H9 (cell line): ENCODE data around the gene BAIAP2. TPM values are rescaled to one million over a fixed set of nuclear protein-coding genes. Genes with fewer than 3 reads are reported as not detected.

Experiments
- DNase-seq: peaks from one replicate; pipeline ENCODE4 v3.0.0-alpha.2; 2017
- H2AFZ ChIP-seq: one replicate; pipeline ENCODE4 v1.6.1; 2013; ENCODE audit warnings: mild to moderate bottlenecking, low read length, control low read depth, moderate library complexity
- H2AK5ac ChIP-seq: 2 replicates; pipeline ENCODE4 v1.6.1; 2013; ENCODE audit warnings: low read length, control low read depth, mixed read lengths; ENCODE audit not compliant: insufficient read length
- H2BK120ac ChIP-seq: one replicate; pipeline ENCODE4 v1.6.1; 2013; ENCODE audit warnings: low read depth, mild to moderate bottlenecking, low read length, control low read depth, inconsistent platforms; ENCODE audit not compliant: poor library complexity, severe bottlenecking
- H2BK12ac ChIP-seq: 2 replicates; pipeline ENCODE4 v1.6.1; 2013; ENCODE audit warnings: low read length, control low read depth, mixed read lengths, low read depth; ENCODE audit not compliant: insufficient read length
- H2BK15ac ChIP-seq: 2 replicates; pipeline ENCODE4 v1.6.1; 2013; ENCODE audit warnings: low read depth, low read length, control low read depth
- H2BK20ac ChIP-seq: one replicate; pipeline ENCODE4 v1.6.1; 2013; ENCODE audit warnings: low read depth, mild to moderate bottlenecking, low read length, control low read depth, inconsistent platforms; ENCODE audit not compliant: poor library complexity, severe bottlenecking
- H2BK5ac ChIP-seq: 2 replicates; pipeline ENCODE4 v1.6.1; 2013; ENCODE audit warnings: low read length, control low read depth, mixed read lengths; ENCODE audit not compliant: insufficient read length
- H3K14ac ChIP-seq: 2 replicates; pipeline ENCODE4 v1.6.1; 2013; ENCODE audit warnings: low read length, control low read depth; ENCODE audit not compliant: insufficient read depth
- H3K18ac ChIP-seq: 2 replicates; pipeline ENCODE4 v1.6.1; 2013; ENCODE audit warnings: low read depth, mild to moderate bottlenecking, mixed read lengths, low read length, control low read depth; ENCODE audit not compliant: insufficient read length
- H3K23ac ChIP-seq: 2 replicates; pipeline ENCODE4 v1.6.1; 2013; ENCODE audit warnings: low read length, control low read depth, mixed read lengths, low read depth; ENCODE audit not compliant: insufficient read length
- H3K23me2 ChIP-seq: 2 replicates; pipeline ENCODE4 v1.6.1; 2013; ENCODE audit warnings: low read depth, mild to moderate bottlenecking, mixed read lengths, low read length, control low read depth; ENCODE audit not compliant: insufficient read length, poor library complexity, severe bottlenecking
- H3K27ac ChIP-seq: 2 replicates; pipeline ENCODE4 v1.5.1; 2013; ENCODE audit warnings: low read length, control low read depth, mixed read lengths, low read depth; ENCODE audit not compliant: insufficient read length
- H3K27me3 ChIP-seq: 2 replicates; pipeline ENCODE4 v1.6.1; 2013; ENCODE audit warnings: low read length, control low read depth, inconsistent platforms; ENCODE audit not compliant: insufficient read depth
- H3K4ac ChIP-seq: 2 replicates; pipeline ENCODE4 v1.6.1; 2013; ENCODE audit warnings: low read depth, mild to moderate bottlenecking, control low read depth, inconsistent platforms, low read length, moderate library complexity
- H3K4me1 ChIP-seq: 2 replicates; pipeline ENCODE4 v1.6.1; 2013; ENCODE audit warnings: low read length, control low read depth, inconsistent platforms; ENCODE audit not compliant: insufficient read depth
- H3K4me2 ChIP-seq: 2 replicates; pipeline ENCODE4 v1.6.1; 2013; ENCODE audit warnings: low read length, control low read depth, mixed read lengths; ENCODE audit not compliant: insufficient read length, insufficient read depth
- H3K56ac ChIP-seq: 2 replicates; pipeline ENCODE4 v1.6.1; 2013; ENCODE audit warnings: low read depth, mild to moderate bottlenecking, mixed read lengths, low read length, control low read depth; ENCODE audit not compliant: insufficient read length
- H3K79me1 ChIP-seq: 2 replicates; pipeline ENCODE4 v1.6.1; 2013; ENCODE audit warnings: low read depth, mild to moderate bottlenecking, moderate library complexity, low read length, control low read depth, inconsistent platforms; ENCODE audit not compliant: insufficient read depth, poor library complexity, severe bottlenecking
- H3K79me2 ChIP-seq: 2 replicates; pipeline ENCODE4 v1.6.1; 2013; ENCODE audit warnings: low read length, control low read depth, inconsistent platforms; ENCODE audit not compliant: insufficient read depth
- H3K9ac ChIP-seq: 2 replicates; pipeline ENCODE4 v1.6.1; 2013; ENCODE audit warnings: low read length, control low read depth, mixed read lengths; ENCODE audit not compliant: insufficient read length; ENCODE audit errors: extremely low read depth
- H3K9me3 ChIP-seq: one replicate; pipeline ENCODE4 v1.6.1; 2013; ENCODE audit warnings: low read depth, low read length, inconsistent platforms; ENCODE audit not compliant: control insufficient read depth
- H3T11ph ChIP-seq: one replicate; pipeline ENCODE4 v1.6.1; 2013; ENCODE audit warnings: mild to moderate bottlenecking, low read length, control low read depth, inconsistent platforms
- H4K20me1 ChIP-seq: one replicate; pipeline ENCODE4 v1.6.1; 2013; ENCODE audit not compliant: control insufficient read depth, insufficient read length, insufficient read depth
- H4K5ac ChIP-seq: 2 replicates; pipeline ENCODE4 v1.6.1; 2013; ENCODE audit warnings: low read depth, mild to moderate bottlenecking, mixed read lengths, low read length, control low read depth; ENCODE audit not compliant: insufficient read length
- H4K8ac ChIP-seq: replicated peaks from 2 replicates; pipeline ENCODE4 v1.6.1; 2013; ENCODE audit warnings: low read length, control low read depth, mixed read lengths, low read depth; ENCODE audit not compliant: insufficient read length
- H4K91ac ChIP-seq: 2 replicates; pipeline ENCODE4 v1.6.1; 2013; ENCODE audit warnings: low read depth, mild to moderate bottlenecking, moderate library complexity, mixed read lengths, low read length, control low read depth; ENCODE audit not compliant: insufficient read length
- H3K27ac Mint-ChIP-seq, 3 experiments: 2 replicates in 2 of 3; 3 replicates in 1 of 3; pipeline ENCODE4 v1.8.0; 2020 to 2021; ENCODE audit warnings: mixed read lengths in 3 of 3, mild to moderate bottlenecking in 1 of 3, moderate library complexity in 1 of 3
- H3K27me3 Mint-ChIP-seq: 2 replicates; pipeline ENCODE4 v1.8.0; 2021; ENCODE audit warnings: low read depth, mild to moderate bottlenecking, moderate library complexity, mixed read lengths
- H3K36me3 Mint-ChIP-seq, 3 experiments: 2 replicates in 2 of 3; 3 replicates in 1 of 3; pipeline ENCODE4 v1.8.0; 2020 to 2021; ENCODE audit warnings: low read depth in 3 of 3, mixed read lengths in 3 of 3; ENCODE audit not compliant: insufficient read depth in 1 of 3
- H3K4me1 Mint-ChIP-seq, 2 experiments: 2 replicates each; pipeline ENCODE4 v1.8.0; 2020; ENCODE audit warnings: mixed read lengths in 2 of 2
- H3K4me3 Mint-ChIP-seq, 2 experiments: 2 replicates in 1 of 2; 3 replicates in 1 of 2; pipeline ENCODE4 v1.8.0; 2020 to 2021; ENCODE audit warnings: mild to moderate bottlenecking in 2 of 2, mixed read lengths in 2 of 2, moderate library complexity in 1 of 2
- H3K9me3 Mint-ChIP-seq, 2 experiments: 2 replicates in 1 of 2; 3 replicates in 1 of 2; pipeline ENCODE4 v1.8.0; 2020; ENCODE audit warnings: mild to moderate bottlenecking in 2 of 2, mixed read lengths in 2 of 2, moderate library complexity in 1 of 2
- WGBS: extraction: QIAGEN DNeasy Blood & Tissue Kit; methylation state at CpG from one replicate; pipeline ENCODE4 v1.1.7; 2013; ENCODE audit warnings: missing lambda C conversion rate, low lambda C conversion rate, mixed read lengths; ENCODE audit not compliant: insufficient read length; ENCODE audit errors: extremely low coverage; 5-methylcytosine and 5-hydroxymethylcytosine counted together
- total RNA-seq: library from RNA; stranded (reverse); gene quantifications from 2 replicates; pipeline ENCODE4 v1.2.1, GENCODE V29; 2021
- TF ChIP-seq, protein P1 (sequence below): fragments of 200-600 bp; sonication (generic); conservative IDR thresholded peaks from 3 replicates; pipeline ENCODE4 v1.8.0; 2021; ENCODE audit warnings: antibody characterized with exemption, mild to moderate bottlenecking

The BAIAP2 gene
- total RNA-seq, 1 experiment from 2014 or later: 27.8 TPM

DNA sequence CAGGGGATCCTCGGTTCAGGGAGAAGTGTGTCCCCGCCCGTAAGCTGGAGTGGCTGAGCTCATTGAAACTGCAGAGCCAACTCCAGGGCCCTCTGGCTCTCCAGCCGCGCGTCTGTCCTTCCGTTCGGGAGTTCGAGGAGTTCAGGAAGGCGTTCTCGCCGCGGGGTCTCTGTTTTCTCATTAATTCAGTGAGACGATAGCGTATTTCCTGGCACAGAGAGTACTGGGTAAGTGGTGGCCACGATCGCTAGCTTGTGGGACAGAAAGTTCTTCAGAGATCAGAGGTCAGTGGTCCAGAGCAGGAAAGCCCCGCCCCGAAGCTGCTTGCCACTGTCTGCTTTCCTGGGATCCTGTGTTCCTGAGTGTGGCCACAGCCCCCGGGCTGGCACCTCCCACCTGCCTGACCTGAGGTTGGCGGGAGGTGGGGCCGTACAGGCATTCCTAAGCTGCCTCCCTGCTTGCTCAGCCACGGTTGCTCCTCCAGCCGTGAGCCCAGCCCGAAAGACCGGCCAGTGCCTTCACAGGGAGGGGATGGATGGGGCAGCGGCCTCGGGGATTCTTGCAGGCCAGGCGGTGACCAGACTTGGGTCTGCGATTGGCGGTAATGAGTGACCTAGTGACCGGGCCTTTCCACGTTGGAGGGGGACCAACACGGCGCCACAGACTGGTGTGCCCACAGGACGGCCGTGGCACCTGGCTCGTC, 8.9 kb downstream of the BAIAP2 start:
- Histone ChIP-seq H4K91ac (no peak overlapping the region), H4K20me1 (no peaks in the 10 kb centered on the region), H4K5ac (no peak overlapping the region), H3K4me1 (no peaks in the 10 kb centered on the region; the same call in 1 of the 2 replicates), H2BK5ac (no peak overlapping the region), H3T11ph (no peak overlapping the region), H2AK5ac (no peak overlapping the region), H2AFZ (no peak overlapping the region), H3K23ac (no peak overlapping the region), H3K4ac (no peak overlapping the region), H2BK15ac (no peak overlapping the region), H3K56ac (no peak overlapping the region), H2BK12ac (no peak overlapping the region), H2BK20ac (no peak overlapping the region), H3K79me1 (no peaks in the 10 kb centered on the region), H3K9ac (no peak overlapping the region), H4K8ac (no peak overlapping the region), H3K9me3 (no peaks in the 10 kb centered on the region), H3K4me2 (no peak overlapping the region), H3K18ac (no peak overlapping the region), H3K23me2 (no peaks in the 10 kb centered on the region), H3K27ac (no peak overlapping the region), H3K27me3 (no peaks in the 10 kb centered on the region), H3K14ac (no peak overlapping the region; the same call in 1 of the 2 replicates), H2BK120ac (no peak overlapping the region), H3K79me2 (peaks cover 2% of the 10 kb centered on the region; the same call in 1 of the 2 replicates)
- peak; percentile 83 for DNase-seq
- Mint-ChIP-seq H3K4me3 (no peak overlapping the region), H3K27ac (peak overlapping the region; percentile 30 to 88 (median 82); a peak in 5 of 7 replicates), H3K36me3 (peaks cover 0 to 2% (median 0%) of the 10 kb centered on the region in 3 experiments; a peak in 3 of 7 replicates), H3K9me3 (no peaks in the 10 kb centered on the region), H3K4me1 (peaks cover 19 to 31% of the 10 kb centered on the region in 2 experiments), H3K27me3 (no peaks in the 10 kb centered on the region)
- WGBS: no CpG with 5 or more reads among the region's 38 CpGs
- TF ChIP-seq, protein P1, sequence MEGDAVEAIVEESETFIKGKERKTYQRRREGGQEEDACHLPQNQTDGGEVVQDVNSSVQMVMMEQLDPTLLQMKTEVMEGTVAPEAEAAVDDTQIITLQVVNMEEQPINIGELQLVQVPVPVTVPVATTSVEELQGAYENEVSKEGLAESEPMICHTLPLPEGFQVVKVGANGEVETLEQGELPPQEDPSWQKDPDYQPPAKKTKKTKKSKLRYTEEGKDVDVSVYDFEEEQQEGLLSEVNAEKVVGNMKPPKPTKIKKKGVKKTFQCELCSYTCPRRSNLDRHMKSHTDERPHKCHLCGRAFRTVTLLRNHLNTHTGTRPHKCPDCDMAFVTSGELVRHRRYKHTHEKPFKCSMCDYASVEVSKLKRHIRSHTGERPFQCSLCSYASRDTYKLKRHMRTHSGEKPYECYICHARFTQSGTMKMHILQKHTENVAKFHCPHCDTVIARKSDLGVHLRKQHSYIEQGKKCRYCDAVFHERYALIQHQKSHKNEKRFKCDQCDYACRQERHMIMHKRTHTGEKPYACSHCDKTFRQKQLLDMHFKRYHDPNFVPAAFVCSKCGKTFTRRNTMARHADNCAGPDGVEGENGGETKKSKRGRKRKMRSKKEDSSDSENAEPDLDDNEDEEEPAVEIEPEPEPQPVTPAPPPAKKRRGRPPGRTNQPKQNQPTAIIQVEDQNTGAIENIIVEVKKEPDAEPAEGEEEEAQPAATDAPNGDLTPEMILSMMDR: no peak
